HG03378 (cell line): ENCODE measurements around the gene REP15.
"Not testable (repeated sequence)": the region's sequence is repeated elsewhere in the genome, so short reads cannot be mapped to it uniquely, and the experiment has no call there.

Experiments
- ATAC-seq: cut with Tn5 transposase; IDR thresholded peaks from one replicate; pipeline ENCODE4 v1.9.1; 2021; ENCODE audit warnings: mild to moderate bottlenecking, moderate library complexity; ENCODE audit not compliant: unreplicated experiment

The REP15 gene, protein sequence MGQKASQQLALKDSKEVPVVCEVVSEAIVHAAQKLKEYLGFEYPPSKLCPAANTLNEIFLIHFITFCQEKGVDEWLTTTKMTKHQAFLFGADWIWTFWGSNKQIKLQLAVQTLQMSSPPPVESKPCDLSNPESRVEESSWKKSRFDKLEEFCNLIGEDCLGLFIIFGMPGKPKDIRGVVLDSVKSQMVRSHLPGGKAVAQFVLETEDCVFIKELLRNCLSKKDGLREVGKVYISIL

DNA sequence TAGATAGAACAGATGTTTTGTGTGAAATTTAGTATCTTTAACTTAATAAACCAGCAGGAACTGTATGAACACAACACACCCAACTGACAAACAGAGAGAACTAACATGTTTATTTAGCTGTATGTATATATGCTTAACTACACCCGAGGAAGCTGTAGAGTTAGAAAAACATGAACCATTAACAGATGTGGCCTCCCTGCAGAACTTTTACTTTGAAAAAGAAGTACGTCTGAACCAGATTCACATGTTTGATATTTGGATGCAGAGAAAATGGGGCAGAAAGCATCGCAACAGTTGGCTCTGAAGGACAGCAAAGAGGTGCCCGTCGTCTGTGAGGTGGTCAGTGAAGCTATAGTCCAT, at the start of gene REP15:
Gene REP15 (plus strand): TSS at position 155 of the 360 bp plus-strand sequence. CDS start 116 bp downstream, at position 271.
- no peak for ATAC-seq

DNA sequence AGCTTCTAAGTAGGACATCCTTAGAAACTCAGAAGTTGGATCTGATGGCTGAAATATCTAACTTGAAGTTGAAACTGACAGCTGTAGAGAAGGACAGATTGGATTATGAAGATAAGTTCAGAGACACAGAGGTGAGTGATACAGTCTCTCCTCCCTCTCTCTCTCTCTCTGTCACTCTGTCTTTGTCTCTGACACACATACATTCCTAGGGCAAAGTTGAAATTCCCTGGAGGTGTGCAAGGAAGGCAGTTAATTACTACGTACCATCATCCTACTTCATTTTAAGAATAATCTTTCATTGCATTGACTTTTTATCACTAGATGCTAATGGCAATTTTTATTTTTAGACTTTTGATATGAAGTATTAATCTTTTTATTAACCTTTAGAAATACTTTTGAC, 46.2 kb upstream of the REP15 start:
- no peak for ATAC-seq

DNA sequence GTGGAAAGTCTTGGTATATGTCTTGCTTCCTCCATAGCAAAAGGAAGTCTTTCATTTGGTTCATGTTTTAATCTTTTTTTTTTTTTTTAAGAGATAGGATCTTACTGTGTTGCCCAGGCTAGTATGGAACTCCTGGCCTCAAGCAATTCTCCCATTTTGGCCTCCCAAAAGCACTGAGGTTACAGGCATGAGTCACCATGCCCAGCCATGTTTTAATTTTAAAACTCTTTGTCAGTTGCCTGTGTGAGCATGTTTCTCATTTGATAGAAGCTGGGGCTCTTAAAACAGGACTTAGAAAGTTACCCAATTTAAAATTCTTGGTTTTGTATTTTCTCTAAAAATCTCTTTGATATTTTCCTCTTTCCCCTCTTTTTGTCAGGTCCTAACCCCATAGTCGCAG, 45.0 kb upstream of the REP15 start:
- no peak for ATAC-seq

DNA sequence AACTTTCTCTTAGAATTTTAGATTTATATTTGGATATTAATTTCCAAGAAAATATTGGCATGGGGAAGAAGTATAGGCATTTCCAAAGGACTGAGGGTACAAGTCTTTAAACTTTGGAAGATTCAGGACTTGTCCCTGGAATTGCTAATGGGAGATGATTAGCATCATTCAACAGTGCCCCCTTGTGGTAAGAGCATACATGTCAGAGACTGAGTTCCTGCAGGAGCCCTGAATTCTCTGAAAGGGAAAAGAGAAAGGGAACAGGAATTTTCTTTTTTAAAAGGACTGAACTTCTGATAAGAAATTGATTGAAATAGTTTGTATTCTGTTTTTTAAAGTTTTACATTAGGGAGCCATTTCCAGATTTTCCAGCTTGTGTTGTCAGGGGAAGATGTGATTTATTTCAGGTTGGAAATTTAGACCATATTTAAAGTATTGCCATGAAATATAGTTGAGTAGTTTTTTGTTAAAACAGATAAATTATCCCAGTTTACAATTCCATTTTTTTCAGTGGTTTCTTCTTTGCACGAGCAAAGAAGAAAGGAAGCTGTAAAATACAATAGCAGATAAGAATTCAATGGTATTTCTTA, 44.0 kb upstream of the REP15 start:
- no peak for ATAC-seq

DNA sequence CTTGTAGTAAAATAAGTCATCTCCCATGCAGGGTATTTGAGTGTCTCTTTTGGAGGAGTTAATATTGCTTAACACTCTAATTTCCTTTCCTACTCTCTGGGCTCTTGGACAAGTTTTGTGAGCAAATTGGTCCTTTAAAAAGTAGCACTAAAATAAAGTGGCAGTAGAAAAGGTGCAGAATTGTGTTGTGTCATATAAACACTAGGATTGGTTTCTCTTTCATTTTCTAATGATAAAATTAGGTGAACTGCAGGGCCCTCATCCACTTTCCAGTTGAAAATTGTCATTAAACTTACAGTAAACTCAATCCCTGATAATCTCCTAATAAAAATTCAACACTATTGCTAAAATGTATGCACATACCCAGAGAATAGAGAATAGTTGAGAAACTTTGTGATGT, 42.6 kb upstream of the REP15 start:
- peak; percentile 46 for ATAC-seq

DNA sequence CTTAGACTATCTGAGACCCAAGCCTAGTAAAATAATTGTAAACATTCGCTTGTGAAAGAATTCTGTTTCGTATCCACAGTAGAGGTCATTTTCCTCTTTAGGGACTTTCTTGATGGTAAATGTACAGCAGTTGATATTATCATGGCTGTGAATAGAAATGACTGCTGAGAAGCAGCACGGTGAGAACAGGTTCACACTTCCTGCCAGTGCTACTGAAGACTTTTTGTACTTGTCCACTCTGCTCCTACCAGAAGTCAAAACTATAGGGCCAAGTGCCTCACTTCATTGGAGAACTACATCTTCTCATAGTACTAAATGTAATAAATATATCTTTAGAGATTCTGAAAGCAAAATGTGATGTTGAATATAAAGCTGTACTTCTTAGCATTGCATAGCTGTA, 40.8 kb upstream of the REP15 start:
- ATAC-seq, result not testable (repeated sequence)

DNA sequence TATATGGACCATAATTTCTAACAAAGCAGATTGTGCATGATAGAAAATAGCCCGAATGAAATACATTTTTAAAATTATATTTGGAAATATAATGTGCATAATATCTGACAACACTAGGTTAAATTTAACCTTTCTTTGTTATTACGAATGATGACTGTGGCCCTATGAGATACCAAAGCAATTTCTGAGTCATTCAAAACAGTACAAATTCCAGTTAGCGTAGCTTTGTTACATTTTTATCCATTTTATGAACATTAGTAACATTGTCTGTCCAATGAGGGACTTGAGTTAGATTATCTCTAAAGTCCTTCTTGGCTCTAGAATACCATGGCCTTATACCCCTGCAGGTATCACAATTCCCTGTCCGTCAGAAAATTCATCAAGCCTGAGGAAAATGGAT, 39.0 kb upstream of the REP15 start:
- no peak for ATAC-seq

DNA sequence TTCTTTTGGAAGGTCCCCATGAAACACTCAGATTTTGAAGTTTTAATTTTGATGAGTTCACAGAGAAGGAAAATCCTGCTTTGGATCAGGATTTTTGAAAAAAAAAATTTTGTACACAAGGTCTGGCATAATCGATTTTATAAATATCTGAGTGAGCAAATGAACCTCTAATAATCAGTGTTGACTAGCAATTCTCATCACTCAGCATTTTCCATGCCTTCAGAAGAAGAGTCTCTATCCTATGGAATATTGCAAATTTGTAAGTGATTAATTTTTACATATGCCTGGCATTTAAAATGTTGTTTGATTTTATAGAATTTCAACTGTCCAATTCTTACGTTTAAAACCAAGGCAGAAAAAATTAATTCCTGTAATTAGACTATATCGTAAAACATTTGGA, 30.5 kb upstream of the REP15 start:
- ATAC-seq, result no peak

DNA sequence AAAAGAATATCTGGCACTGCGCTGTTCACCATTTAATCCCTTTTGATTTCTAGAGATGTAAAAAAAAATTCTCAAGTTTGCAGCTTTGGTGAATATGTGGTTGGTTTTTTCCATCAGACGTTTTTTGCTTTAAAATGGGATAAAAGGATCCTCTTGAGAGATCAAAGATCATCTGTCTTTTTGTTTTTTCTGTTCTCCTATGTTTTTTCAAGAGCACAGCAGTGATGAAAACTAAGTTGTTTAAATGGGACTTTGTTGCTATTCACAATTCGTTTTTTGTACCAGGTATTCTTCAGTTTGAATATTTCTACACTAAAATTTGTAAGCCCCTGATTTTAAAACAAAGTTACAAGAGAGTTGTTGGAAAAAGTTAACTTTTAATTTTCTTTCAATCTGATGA, 29.7 kb upstream of the REP15 start:
- ATAC-seq, result no peak

DNA sequence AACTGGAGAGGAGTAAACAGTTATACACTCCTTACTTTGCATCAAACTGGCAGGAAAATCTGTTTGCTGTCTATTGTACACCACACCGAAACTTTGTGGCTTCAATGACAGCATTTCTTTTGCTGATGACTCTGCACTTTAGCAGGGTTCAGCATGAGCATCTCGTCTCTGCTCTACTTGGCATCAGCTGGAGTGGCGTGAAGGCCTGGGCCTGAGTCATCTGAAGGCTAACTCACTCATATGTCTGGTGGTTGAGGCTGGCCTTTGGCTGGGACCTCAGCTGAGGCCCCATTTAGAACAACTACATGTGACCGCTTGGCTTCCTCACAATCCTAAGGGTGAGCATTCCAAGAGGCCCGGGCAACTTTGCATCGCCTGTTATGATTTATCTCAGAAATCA, 28.7 kb upstream of the REP15 start:
- ATAC-seq, result no peak

DNA sequence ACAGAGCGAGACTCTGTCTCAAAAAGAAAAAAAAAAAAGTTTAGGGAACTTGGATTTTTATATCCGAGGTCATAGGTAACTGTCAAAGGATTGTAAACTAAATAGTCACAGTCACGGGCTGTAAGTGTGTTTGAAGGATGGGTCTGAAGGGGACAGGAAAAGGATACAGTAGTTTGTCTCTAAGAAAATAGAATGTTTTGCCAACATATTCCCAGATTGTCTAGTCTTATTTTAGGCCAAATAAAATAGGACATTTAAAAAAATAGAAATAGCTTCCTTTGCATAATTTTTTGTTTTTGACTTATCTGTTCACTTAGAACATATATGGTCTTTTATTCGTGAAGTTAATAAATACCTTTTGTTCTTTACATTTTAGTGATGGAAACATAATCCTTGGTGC, 24.2 kb upstream of the REP15 start:
- ATAC-seq, result no peak

DNA sequence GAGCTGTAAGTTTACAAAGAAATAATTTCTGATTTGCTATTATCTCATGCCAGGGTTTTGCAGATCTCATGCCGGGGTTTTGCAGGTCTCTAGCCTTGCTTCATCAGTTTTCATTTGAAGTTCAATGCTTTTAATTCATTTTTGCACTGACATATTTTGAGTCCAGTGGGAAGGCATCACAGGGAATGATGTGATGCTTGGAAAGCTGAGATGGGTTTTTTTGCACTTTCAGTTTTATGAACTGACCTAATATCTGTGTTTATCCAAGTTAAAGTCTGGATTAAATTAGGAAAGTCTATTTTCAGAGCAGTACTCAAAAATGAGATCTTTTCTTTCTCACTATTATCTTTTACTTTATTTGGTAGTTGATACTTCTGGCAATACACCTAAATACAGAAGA, 23.6 kb upstream of the REP15 start:
- ATAC-seq, result no peak

DNA sequence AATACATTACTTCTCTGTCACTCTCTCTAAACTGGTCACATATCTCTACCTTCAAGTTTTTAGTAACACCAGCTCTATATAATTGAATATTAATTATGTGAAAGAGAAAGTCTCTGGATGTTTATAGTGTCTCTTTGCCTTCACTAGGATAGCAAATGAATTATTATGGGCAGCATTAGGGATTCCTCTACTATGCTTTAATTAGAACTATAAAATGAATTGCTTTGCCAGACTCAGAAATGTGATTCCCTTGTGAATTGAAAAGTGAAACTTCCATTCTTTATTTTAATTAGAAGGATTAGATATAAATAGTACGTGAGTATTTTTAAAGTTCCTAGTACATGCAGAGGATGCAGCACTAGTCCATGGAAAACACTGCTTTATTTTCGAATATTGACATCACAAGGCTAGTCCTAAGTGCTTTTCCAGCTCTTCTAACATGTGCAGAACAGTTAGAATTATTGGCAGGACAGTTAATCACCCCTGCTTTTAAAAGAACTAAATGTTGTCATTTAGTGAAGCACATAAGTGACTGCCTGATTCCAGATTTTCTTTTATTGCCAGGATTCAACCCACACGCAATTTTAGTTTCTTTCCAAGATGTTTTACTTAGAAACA, 23.0 kb upstream of the REP15 start:
- no peak for ATAC-seq

DNA sequence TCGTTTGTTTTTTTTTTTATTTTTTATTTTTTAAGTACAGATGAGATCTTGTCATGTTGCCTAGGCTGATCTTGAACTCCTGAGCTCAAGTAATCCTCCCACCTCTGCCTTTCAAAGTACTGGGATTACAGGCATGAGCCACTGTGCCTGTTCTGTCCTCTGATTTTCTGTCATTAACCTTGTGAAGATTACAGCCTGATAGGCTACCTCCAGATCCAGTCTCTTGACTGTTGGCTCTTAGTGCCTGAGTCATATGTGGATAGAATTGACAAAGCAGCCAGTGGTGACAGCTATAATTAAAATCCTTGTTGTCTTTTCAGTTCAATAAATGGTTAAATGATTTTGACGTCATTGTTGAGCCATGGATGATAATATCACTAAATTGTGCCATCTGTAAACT, 21.3 kb upstream of the REP15 start:
- no peak for ATAC-seq

DNA sequence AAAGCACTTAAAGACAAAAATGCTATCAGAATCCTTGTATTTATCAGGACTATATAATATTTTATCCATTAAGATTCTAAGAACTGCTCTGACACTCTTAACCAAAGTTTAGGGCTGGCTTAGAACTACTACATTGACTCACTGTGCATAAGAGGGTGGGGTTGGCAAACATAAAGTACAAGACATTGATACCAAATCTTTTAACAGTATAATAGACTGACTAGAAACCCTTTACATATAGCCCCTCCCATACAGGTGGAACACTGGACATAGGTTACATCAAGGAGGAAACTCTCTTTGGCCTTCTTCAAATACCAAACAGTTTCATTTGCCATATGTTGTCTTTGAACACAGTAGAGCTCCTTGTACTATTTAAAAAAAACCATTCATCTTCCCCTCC, 15.6 kb upstream of the REP15 start:
- ATAC-seq, result no peak

DNA sequence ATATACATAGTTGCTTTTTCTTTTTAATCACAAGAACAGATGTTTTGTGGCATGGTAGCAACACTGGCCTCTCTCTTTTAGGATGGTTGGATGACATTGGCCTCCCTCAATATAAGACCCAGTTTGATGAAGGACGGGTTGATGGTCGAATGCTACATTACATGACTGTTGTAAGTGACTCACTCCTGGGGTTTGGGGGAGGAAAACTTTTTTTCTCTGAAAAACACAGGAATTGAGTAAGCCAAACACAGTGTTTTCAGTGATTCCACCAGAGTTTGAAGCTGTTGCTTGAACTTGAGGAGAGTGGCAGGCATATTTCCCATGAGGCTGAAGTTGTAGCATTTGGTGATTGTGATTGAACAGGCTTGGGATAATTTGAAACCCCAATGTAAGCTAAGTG, 13.7 kb upstream of the REP15 start:
- ATAC-seq, result no peak

DNA sequence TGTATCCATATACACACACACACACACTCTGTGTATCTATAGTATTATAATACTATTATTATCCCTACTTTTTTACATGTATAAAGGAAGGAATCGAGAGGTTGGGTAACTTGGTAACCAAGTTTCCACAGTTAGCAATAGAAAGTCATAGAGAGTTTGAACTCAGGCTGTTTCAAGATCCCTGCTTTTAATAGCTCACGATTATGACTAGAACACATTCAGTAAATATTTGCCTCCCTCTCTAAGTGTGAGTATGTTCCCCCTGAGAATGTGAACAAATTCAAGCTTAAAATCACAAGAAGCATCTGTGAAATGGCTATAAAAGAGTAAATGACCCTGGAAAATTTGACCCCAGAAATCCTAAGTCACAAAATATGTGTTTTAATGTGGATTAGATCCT, 11.0 kb upstream of the REP15 start:
- ATAC-seq, result no peak

DNA sequence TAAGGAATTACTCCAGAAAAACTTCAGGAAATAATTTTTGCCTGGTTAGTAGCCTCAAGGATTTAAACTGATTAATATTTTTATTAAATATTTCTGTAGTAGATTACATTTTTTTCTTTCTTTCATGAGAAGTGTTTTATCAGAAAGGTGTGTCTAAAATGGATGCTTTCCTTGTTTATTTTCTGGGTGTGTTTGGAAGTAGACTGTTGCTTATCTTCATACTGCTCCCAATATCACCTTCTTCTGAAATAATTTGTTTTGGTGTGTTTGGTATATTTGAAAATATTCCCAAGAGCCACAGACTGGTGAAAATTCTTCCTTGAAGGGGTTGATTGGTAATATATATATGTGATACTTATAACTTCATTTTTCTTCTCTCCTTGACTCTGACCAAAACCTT, 10.1 kb upstream of the REP15 start:
- ATAC-seq, result no peak

DNA sequence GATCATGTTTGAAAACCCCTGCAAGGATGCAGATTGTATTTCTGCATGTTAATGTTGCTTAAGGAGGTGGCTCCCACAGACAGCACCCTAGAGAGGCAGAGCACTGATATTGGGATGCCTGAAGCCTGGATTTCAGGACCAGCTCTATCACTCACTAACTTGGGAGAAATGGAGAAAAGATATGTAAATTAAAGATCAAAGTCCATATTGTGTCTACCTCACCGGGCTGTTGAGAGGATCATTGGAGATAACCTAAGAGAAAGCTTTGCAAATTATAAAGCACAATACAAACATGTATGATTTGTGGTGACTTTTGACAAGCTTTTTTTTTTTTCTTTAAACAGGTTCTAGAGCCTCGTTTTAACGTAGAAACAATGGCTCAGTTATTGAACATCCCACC, 7.6 kb upstream of the REP15 start:
- no peak for ATAC-seq

DNA sequence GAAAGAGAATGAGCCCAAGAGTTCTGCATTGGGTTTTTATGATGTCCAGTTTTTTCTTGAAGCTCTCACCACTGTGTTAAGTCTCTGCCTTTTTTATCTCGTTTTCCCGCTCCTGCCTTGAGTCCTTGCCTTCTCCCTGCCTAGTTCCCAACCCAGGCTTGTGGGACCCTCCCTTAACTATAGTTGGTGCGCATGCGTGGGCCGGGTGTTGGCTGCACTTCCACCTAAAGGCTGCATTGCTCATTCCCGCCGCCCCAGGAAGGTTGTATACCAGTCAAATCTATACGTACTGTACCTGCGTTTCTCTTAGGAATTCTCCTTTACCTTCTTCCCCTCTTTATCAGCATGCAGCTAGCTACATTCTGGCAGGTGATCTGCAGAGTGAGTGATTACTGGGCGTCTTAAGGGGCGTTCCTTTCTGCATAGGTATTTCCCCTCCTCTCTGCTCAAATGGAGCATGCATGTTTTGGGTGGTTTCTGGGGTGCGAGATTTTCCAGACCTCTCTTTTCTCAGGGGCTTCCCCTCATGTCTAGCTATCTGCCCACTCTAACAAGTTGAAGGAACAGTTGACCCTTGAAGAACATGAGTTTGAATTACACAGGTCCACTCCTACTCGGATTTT, 6.6 kb upstream of the REP15 start:
- ATAC-seq, result no peak

DNA sequence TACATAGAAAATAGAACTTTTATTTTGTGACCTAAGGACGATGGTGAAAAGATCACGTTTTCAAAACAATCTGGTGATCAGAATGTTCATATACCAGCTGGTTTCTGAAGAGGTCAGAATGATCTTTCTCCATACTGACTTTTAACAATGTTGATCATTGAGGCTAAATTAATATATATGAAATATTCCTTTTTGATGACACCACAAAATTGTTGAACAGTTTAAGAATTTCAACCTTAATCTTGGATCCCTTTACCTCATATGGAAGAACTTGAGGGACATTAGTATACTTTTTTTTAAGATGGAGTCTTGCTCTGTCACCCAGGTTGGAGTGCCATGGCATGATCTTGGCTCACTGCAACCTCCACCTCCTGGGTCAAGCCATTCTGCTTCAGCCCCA, 2.8 kb upstream of the REP15 start:
- no peak for ATAC-seq

DNA sequence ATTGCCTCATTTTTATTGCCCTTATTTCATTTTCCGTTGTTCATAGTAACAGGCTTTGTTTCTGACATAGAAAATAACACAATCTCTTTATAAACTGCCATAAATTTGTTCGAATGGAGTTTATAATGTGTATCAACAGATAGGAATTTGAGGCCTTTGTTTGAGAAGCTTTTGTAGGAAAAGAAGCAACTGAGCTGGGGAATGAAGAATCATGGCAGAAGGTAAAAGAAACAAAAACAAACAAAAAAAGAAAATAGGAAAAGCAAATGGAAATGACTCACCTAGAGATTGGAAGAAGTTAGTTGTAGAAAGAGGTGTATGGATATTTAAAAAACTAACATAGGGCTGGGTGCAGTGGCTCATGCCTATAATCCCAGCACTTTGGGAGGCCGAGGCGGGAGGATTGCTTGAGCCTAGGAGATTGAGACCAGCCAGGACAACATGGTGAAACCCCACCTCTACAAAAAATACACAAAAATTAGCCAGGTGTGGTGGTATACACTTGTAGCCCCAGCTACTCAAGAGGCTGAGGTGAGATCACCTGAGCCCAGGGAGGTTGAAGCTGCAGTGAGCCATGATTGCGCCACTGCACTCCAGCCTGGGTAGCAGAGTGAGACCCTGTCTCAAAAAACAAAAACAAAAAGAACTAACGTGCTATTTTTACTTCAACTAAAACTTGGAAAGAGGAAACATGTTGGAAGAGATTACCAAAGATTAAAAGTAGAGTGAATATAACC, 523 bp upstream of the REP15 start:
- ATAC-seq, result no peak
